Stimulated activated naive CD8-positive, alpha-beta T cell treated with anti-CD3 and anti-CD28 coated beads, Interleukin-15, Interleukin-2, amounts not matched to agents 100 U/mL and 50 U/mL, for 24 hours (primary cell): Measurements from ENCODE around the gene MAST4.
A peak's percentile ranks its signal among the peaks of the same experiment; 100 is the strongest.

ENCODE experiments used
- ATAC-seq: fragments of 150-1000 bp; cut with Tn5 transposase; one replicate; pipeline ENCODE4 v1.10.0; 2021
- DNase-seq: peaks from one replicate; pipeline ENCODE4 v3.0.0; 2021

The MAST4 gene

GRCh38 chr5:67190410-67190809 is 594.2 kb downstream of the MAST4 start:
- ATAC-seq (no peak), DNase-seq (no peak)

- no peak for DNase-seq
- ATAC-seq = no peak
Observed at GRCh38 chr5:67190861-67191260, 594.7 kb downstream of the MAST4 start.

- DNase-seq (no peak), ATAC-seq (no peak)
Observed at GRCh38 chr5:67192719-67193438, 596.7 kb downstream of the MAST4 start.

- no peak for DNase-seq
- ATAC-seq = no peak
Observed at GRCh38 chr5:67193439-67193807, 597.2 kb downstream of the MAST4 start.

- ATAC-seq = no peak
Observed at GRCh38 chr5:67194166-67194565, 598.0 kb downstream of the MAST4 start.

GRCh38 chr5:67195406-67196275 is 599.4 kb downstream of the MAST4 start:
- ATAC-seq = no peak
- DNase-seq = no peak

More at GRCh38 chr5:67194166-67194565, 598.0 kb downstream of the MAST4 start:
- DNase-seq = no peak

GRCh38 chr5:67196537-67197059 is 600.4 kb downstream of the MAST4 start, which contains the start of gene CD180:
TSS of gene CD180 (minus strand) at chr5:67196799. CDS start at chr5:67196641, 158 bp downstream.
- DNase-seq (no peak), ATAC-seq (peak; percentile 19)

GRCh38 chr5:67197536-67197935 is 601.3 kb downstream of the MAST4 start:
- ATAC-seq (peak; percentile 41), DNase-seq (no peak)

- DNase-seq (no peak), ATAC-seq (no peak)
Observed at GRCh38 chr5:67198917-67199316, 602.7 kb downstream of the MAST4 start.

- DNase-seq = no peak
Observed at GRCh38 chr5:67199859-67200258, 603.7 kb downstream of the MAST4 start.

GRCh38 chr5:67200809-67201562 is 604.8 kb downstream of the MAST4 start:
- ATAC-seq (no peak), DNase-seq (no peak)

More at GRCh38 chr5:67199859-67200258, 603.7 kb downstream of the MAST4 start:
- ATAC-seq = no peak

GRCh38 chr5:67201897-67202549 is 605.8 kb downstream of the MAST4 start:
- ATAC-seq = no peak
- DNase-seq = no peak

GRCh38 chr5:67202828-67203227 is 606.6 kb downstream of the MAST4 start:
- peak; percentile 25 for ATAC-seq
- no peak for DNase-seq

GRCh38 chr5:67203701-67204074 is 607.5 kb downstream of the MAST4 start:
- ATAC-seq (no peak), DNase-seq (no peak)

GRCh38 chr5:67204821-67205220 is 608.6 kb downstream of the MAST4 start:
- ATAC-seq (no peak), DNase-seq (no peak)

- ATAC-seq (no peak), DNase-seq (no peak)
Observed at GRCh38 chr5:67205981-67206380, 609.8 kb downstream of the MAST4 start.

GRCh38 chr5:67206461-67206860 is 610.3 kb downstream of the MAST4 start:
- ATAC-seq (no peak), DNase-seq (no peak)

GRCh38 chr5:67206929-67207328 is 610.7 kb downstream of the MAST4 start:
- DNase-seq = peak; percentile 83
- ATAC-seq = peak; percentile 90

- DNase-seq (no peak), ATAC-seq (no peak)
Observed at GRCh38 chr5:67208403-67208802, 612.2 kb downstream of the MAST4 start.

- ATAC-seq = peak; percentile 48
- DNase-seq = peak; percentile 64
Observed at GRCh38 chr5:67209141-67209771, 613.1 kb downstream of the MAST4 start.

- no peak for DNase-seq
- no peak for ATAC-seq
Observed at GRCh38 chr5:67211926-67212325, 615.7 kb downstream of the MAST4 start.
